HepG2 (cell line): ENCODE results near the gene ZNF771. TPM values are rescaled to one million over a fixed set of nuclear protein-coding genes. Genes with fewer than 3 reads are reported as not detected.

Experiments
- ATF1 ChIP-seq: IDR thresholded peaks from 2 replicates; pipeline ENCODE4 v1.6.1; 2016; ENCODE audit warnings: mild to moderate bottlenecking, control low read depth
- BHLHE40 ChIP-seq: IDR thresholded peaks from 2 replicates; pipeline ENCODE4 v1.6.1; 2011; ENCODE audit warnings: low read length, improper control_type of control experiment
- CREB3 ChIP-seq: sonication (generic); formaldehyde crosslinking; IDR thresholded peaks from 2 replicates; pipeline ENCODE4 v1.5.0; 2020; ENCODE audit warnings: missing genetic modification reagents
- E2F5 ChIP-seq: sonication (generic); formaldehyde crosslinking; conservative IDR thresholded peaks from 2 replicates; pipeline ENCODE4 v1.4.0; 2020; ENCODE audit warnings: missing genetic modification reagents
- FOXA3 ChIP-seq: IDR thresholded peaks from 2 replicates; pipeline ENCODE4 v1.6.1; 2016; ENCODE audit warnings: missing genetic modification reagents, missing compliant biosample characterization
- FOXP1 ChIP-seq, 2 experiments: fragments of 450-650 bp in 1 of 2; IDR thresholded peaks; 2 replicates each; pipeline ENCODE4 v1.6.1; 2017 to 2018; ENCODE audit warnings: antibody characterized with exemption in 1 of 2
- GATA4 ChIP-seq: sonication (generic); IDR thresholded peaks from 2 replicates; pipeline ENCODE4 v1.6.1; 2016; ENCODE audit warnings: antibody characterized with exemption, low read depth, borderline replicate concordance
- GATAD1 ChIP-seq: IDR thresholded peaks from 2 replicates; pipeline ENCODE4 v1.6.1; 2016; ENCODE audit warnings: missing genetic modification reagents, missing compliant biosample characterization
- HMG20A ChIP-seq: IDR thresholded peaks from 2 replicates; pipeline ENCODE4 v1.6.1; 2016; ENCODE audit warnings: borderline replicate concordance
- IRF2 ChIP-seq: IDR thresholded peaks from 2 replicates; pipeline ENCODE4 v1.6.1; 2018; ENCODE audit warnings: missing genetic modification reagents, missing compliant biosample characterization
- KLF9 ChIP-seq: IDR thresholded peaks from 2 replicates; pipeline ENCODE4 v1.6.1; 2016; ENCODE audit warnings: low read depth
- KMT2B ChIP-seq: IDR thresholded peaks from 2 replicates; pipeline ENCODE4 v1.6.1; 2016; ENCODE audit warnings: missing genetic modification reagents, missing compliant biosample characterization
- MIXL1 ChIP-seq: IDR thresholded peaks from 2 replicates; pipeline ENCODE4 v1.6.1; 2016
- NR1H2 ChIP-seq: sonication (generic); formaldehyde crosslinking; IDR thresholded peaks from 2 replicates; pipeline ENCODE4 v1.8.1; 2022; ENCODE audit warnings: low read depth, missing genetic modification reagents, borderline replicate concordance
- RAD51 ChIP-seq: fragments of 450-650 bp; IDR thresholded peaks from 2 replicates; pipeline ENCODE4 v1.6.1; 2016; ENCODE audit warnings: borderline replicate concordance
- SALL1 ChIP-seq: sonication (generic); formaldehyde crosslinking; IDR thresholded peaks from 2 replicates; pipeline ENCODE4 v1.8.0; 2022; ENCODE audit warnings: mild to moderate bottlenecking, missing genetic modification reagents
- SKI ChIP-seq: fragments of 450-650 bp; IDR thresholded peaks from one replicate; pipeline ENCODE4 v1.6.1; 2018; ENCODE audit warnings: mild to moderate bottlenecking; ENCODE audit not compliant: partially characterized antibody
- TEAD3 ChIP-seq: optimal IDR thresholded peaks from 2 replicates; pipeline ENCODE3; 2016; ENCODE audit warnings: borderline replicate concordance
- YY1 ChIP-seq: IDR thresholded peaks from 2 replicates; pipeline ENCODE4 v1.6.1; 2011; ENCODE audit warnings: low read length, low read depth, moderate library complexity, mild to moderate bottlenecking; ENCODE audit not compliant: insufficient read depth, insufficient replicate concordance
- ZBTB7B ChIP-seq: sonication (generic); formaldehyde crosslinking; IDR thresholded peaks from 2 replicates; pipeline ENCODE4 v1.4.0; 2020; ENCODE audit warnings: missing genetic modification reagents
- ZKSCAN1 ChIP-seq: fragments of 150-350 bp; IDR thresholded peaks from 2 replicates; pipeline ENCODE4 v1.6.1; 2014; ENCODE audit warnings: low read length
- ZMYM4 ChIP-seq: sonication (generic); formaldehyde crosslinking; IDR thresholded peaks from 2 replicates; pipeline ENCODE4 v1.8.1; 2023; ENCODE audit warnings: mild to moderate bottlenecking, missing genetic modification reagents
- ZNF263 ChIP-seq: sonication (generic); formaldehyde crosslinking; IDR thresholded peaks from 2 replicates; pipeline ENCODE4 v1.4.0; 2020; ENCODE audit warnings: missing genetic modification reagents
- ZNF331 ChIP-seq: sonication (generic); formaldehyde crosslinking; IDR thresholded peaks from 2 replicates; pipeline ENCODE4 v1.4.0; 2020; ENCODE audit warnings: missing genetic modification reagents
- ZNF552 ChIP-seq: sonication (generic); formaldehyde crosslinking; IDR thresholded peaks from 2 replicates; pipeline ENCODE4 v1.9.0; 2022; ENCODE audit warnings: missing genetic modification reagents, mild to moderate bottlenecking, borderline replicate concordance
- polyA plus RNA-seq, 8 experiments: library from polyadenylated mRNA; depleted of rRNA in 3 of 8; stranded (reverse) in 7 of 8; unstranded in 1 of 8; fragments of >200 nt; fragmentation: Illumina TruSeq in 4 of 8; extraction: Trizol in 4 of 8; gene quantifications; 2 replicates each; pipeline versions ENCODE4 v1.2.1 to v1.2.3, GENCODE V29; 2011 to 2016; ENCODE audit warnings: low read depth in 4 of 8, missing spikeins in 1 of 8, mixed read lengths in 1 of 8; ENCODE audit not compliant: insufficient read depth in 1 of 8
- total RNA-seq, 5 experiments: library from RNA; depleted of rRNA; stranded (reverse); fragments of >200 nt; fragmentation: Illumina TruSeq; extraction: Trizol; gene quantifications; 2 replicates each; pipeline ENCODE4 v1.2.3, GENCODE V29; 2016; ENCODE audit warnings: low read depth in 1 of 5
- TF ChIP-seq, protein P1 (sequence below): sonication (generic); formaldehyde crosslinking; IDR thresholded peaks from 2 replicates; pipeline ENCODE4 v1.4.0; 2020; ENCODE audit warnings: missing genetic modification reagents, borderline replicate concordance
- TF ChIP-seq, protein P2 (sequence below): sonication (generic); formaldehyde crosslinking; IDR thresholded peaks from 2 replicates; pipeline ENCODE4 v1.4.0; 2020; ENCODE audit warnings: missing genetic modification reagents, mild to moderate bottlenecking, borderline replicate concordance

The ZNF771 gene
- total and polyA plus RNA-seq, 2 of the 13 experiments (the other 11 are each of a cell fraction or from before 2014, with no cell fraction given), result 5.0 to 11.8 TPM

GRCh38 chr16:30449116-30449435 is 41.7 kb downstream of the ZNF771 start (continued):
- TF ChIP-seq SALL1 (CRISPR knock-in tag) (peak; percentile 60; the same call in 1 of the 2 replicates), RAD51 (no peak), FOXP1 (IDR thresholded peaks at IDR 0.05) (no peak), FOXP1 (CRISPR knock-in tag; IDR thresholded peaks at IDR 0.05) (peak; percentile 77), KLF9 (CRISPR knock-in tag) (peak; percentile 59; the same call in 1 of the 2 replicates), IRF2 (CRISPR knock-in tag) (peak; percentile 44; the same call in 1 of the 2 replicates), TEAD3 (CRISPR knock-in tag) (peak; percentile 52), YY1 (no peak), GATA4 (no peak), E2F5 (no peak), ZNF331 (CRISPR knock-in tag) (peak; percentile 73), CREB3 (no peak), HMG20A (peak; percentile 84), MIXL1 (CRISPR knock-in tag) (no peak), KMT2B (CRISPR knock-in tag) (no peak), BHLHE40 (no peak), ZBTB7B (no peak), GATAD1 (CRISPR knock-in tag) (0 out of 2 replicates have a peak, but pooled peaks have one; percentile 42), ZNF552 (0 out of 2 replicates have a peak, but pooled peaks have one; percentile 6), ZNF263 (CRISPR knock-in tag) (no peak), ATF1 (CRISPR knock-in tag) (no peak), ZKSCAN1 (no peak), FOXA3 (CRISPR knock-in tag) (peak; percentile 77), ZMYM4 (no peak), SKI (peak; percentile 95), NR1H2 (CRISPR knock-in tag) (no peak)
- TF ChIP-seq, protein P1, sequence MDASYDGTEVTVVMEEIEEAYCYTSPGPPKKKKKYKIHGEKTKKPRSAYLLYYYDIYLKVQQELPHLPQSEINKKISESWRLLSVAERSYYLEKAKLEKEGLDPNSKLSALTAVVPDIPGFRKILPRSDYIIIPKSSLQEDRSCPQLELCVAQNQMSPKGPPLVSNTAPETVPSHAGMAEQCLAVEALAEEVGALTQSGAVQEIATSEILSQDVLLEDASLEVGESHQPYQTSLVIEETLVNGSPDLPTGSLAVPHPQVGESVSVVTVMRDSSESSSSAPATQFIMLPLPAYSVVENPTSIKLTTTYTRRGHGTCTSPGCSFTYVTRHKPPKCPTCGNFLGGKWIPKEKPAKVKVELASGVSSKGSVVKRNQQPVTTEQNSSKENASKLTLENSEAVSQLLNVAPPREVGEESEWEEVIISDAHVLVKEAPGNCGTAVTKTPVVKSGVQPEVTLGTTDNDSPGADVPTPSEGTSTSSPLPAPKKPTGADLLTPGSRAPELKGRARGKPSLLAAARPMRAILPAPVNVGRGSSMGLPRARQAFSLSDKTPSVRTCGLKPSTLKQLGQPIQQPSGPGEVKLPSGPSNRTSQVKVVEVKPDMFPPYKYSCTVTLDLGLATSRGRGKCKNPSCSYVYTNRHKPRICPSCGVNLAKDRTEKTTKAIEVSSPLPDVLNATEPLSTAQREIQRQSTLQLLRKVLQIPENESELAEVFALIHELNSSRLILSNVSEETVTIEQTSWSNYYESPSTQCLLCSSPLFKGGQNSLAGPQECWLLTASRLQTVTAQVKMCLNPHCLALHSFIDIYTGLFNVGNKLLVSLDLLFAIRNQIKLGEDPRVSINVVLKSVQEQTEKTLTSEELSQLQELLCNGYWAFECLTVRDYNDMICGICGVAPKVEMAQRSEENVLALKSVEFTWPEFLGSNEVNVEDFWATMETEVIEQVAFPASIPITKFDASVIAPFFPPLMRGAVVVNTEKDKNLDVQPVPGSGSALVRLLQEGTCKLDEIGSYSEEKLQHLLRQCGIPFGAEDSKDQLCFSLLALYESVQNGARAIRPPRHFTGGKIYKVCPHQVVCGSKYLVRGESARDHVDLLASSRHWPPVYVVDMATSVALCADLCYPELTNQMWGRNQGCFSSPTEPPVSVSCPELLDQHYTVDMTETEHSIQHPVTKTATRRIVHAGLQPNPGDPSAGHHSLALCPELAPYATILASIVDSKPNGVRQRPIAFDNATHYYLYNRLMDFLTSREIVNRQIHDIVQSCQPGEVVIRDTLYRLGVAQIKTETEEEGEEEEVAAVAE (CRISPR knock-in tag), result peak; percentile 55; the same call in 1 of the 2 replicates
- TF ChIP-seq, protein P2, sequence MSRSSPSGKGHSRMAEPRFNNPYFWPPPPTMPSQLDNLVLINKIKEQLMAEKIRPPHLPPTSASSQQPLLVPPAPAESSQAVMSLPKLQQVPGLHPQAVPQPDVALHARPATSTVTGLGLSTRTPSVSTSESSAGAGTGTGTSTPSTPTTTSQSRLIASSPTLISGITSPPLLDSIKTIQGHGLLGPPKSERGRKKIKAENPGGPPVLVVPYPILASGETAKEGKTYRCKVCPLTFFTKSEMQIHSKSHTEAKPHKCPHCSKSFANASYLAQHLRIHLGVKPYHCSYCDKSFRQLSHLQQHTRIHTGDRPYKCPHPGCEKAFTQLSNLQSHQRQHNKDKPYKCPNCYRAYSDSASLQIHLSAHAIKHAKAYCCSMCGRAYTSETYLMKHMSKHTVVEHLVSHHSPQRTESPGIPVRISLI, result peak; percentile 96
